ENCODE measurements around the gene PAPPA2.

PAPPA2 gene

DNA sequence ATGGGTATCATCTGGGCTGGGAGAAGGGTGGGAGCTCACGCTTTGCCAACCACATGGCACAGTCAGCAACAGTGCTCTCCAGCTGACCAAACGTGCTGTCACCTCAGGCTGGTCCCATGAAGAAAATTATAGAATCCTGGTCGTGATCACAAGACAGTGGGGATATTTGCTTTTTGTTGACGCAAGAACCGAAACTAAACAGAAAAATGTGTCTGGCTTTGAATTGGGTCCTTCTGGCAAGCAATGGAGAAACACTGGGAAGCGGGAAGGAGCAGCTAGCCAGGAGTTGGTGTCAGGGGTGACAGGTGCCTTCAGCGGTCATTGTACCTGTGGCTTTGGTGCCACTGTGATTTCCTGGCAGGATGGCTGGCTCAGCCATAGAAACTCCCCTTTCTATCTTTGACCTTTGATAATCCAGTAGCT is 304.8 kb downstream of the PAPPA2 start:
- ChIA-PET POLR2A (ENCODE audit: low non-redundant PET) (no interaction called here), CTCF (no interaction called here)
- no peak for TF ChIP-seq CTCF (conservative IDR thresholded peaks at IDR 0.05; ENCODE audit: low read depth)
- no peak for DNase-seq (ENCODE audit: low spot score)
- H3K27ac ChIP-seq, result no peak overlapping the region

DNA sequence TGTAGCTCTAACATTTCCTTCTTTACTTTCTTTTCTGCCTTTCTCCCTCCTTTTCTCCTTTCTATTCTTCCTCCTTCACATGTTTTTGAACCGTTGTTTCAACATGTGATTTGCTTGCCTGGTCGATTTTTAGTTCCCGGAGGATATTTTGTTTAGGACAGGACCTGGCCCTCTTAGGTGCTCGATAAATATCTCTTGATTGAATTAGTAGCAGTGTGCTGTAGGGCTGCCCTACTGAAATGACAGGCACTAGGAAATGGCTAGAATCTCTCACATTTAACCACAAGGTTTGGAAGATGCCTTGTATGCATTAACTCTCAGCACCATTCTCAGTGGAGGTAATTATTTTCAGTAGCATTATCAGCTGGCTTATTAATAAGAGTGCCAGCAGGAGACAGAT is 305.6 kb downstream of the PAPPA2 start:
- ChIA-PET CTCF (interaction anchor here (0.9 kb wide), 1 partner anchor 9 kb away, joined by 3 read pairs; no protein-coding TSS in a partner anchor), POLR2A (ENCODE audit: low non-redundant PET) (no interaction called here)
- H3K27ac ChIP-seq, result no peak overlapping the region
- TF ChIP-seq CTCF (conservative IDR thresholded peaks at IDR 0.05; ENCODE audit: low read depth), result no peak
- no peak for DNase-seq (ENCODE audit: low spot score)

- CTCF ChIA-PET, result no interaction called here
- no peak for DNase-seq (ENCODE audit: low spot score)
- TF ChIP-seq CTCF (conservative IDR thresholded peaks at IDR 0.05; ENCODE audit: low read depth), result no peak
- POLR2A ChIA-PET (ENCODE audit: low non-redundant PET), result no interaction called here
- no peak overlapping the region for H3K27ac ChIP-seq
Measured at GRCh38 chr1:176770066-176770465, 307.1 kb downstream of the PAPPA2 start.

GRCh38 chr1:176773038-176773437 is 310.1 kb downstream of the PAPPA2 start:
- DNase-seq (ENCODE audit: low spot score), result no peak
- POLR2A ChIA-PET (ENCODE audit: low non-redundant PET), result no interaction called here
- TF ChIP-seq CTCF (conservative IDR thresholded peaks at IDR 0.05; ENCODE audit: low read depth), result no peak
- CTCF ChIA-PET, result no interaction called here
- H3K27ac ChIP-seq, result no peak overlapping the region

DNA sequence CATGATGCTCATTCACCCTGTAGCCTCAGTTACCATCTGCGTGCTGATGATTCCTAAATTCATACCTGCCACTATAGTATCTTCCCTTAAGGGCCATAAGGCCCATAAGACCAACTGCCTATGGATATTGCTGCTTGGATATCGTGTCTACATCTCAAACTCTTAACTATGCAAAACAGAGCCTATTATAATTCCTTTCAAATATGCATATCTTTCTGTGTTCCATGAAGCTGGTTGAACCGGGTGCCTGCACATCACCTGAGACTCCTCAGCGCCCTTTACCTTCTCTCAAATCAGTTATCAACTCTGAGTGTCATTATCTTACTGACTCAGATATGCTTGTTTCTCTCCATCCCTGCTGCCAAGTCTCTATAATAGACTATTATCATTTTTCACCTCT is 311.2 kb downstream of the PAPPA2 start:
- no peak overlapping the region for H3K27ac ChIP-seq
- TF ChIP-seq CTCF (conservative IDR thresholded peaks at IDR 0.05; ENCODE audit: low read depth), result no peak
- CTCF ChIA-PET, result no interaction called here
- POLR2A ChIA-PET (ENCODE audit: low non-redundant PET), result no interaction called here
- DNase-seq (ENCODE audit: low spot score), result no peak

GRCh38 chr1:176775378-176775777 is 312.4 kb downstream of the PAPPA2 start:
- no peak overlapping the region for H3K27ac ChIP-seq
- CTCF ChIA-PET, result interaction anchor here (0.7 kb wide), 1 partner anchor 115 kb away, joined by 5 read pairs; no protein-coding TSS in a partner anchor
- POLR2A ChIA-PET (ENCODE audit: low non-redundant PET), result no interaction called here
- no peak for DNase-seq (ENCODE audit: low spot score)
- no peak for TF ChIP-seq CTCF (conservative IDR thresholded peaks at IDR 0.05; ENCODE audit: low read depth)

- ChIA-PET POLR2A (ENCODE audit: low non-redundant PET) (no interaction called here), CTCF (interaction anchor here (0.7 kb wide), 1 partner anchor 115 kb away, joined by 5 read pairs; no protein-coding TSS in a partner anchor)
- TF ChIP-seq CTCF (conservative IDR thresholded peaks at IDR 0.05; ENCODE audit: low read depth), result no peak
- no peak for DNase-seq (ENCODE audit: low spot score)
- H3K27ac ChIP-seq, result no peak overlapping the region
Measured at GRCh38 chr1:176775996-176776395, 313.0 kb downstream of the PAPPA2 start.

Measured in RWPE1 (cell line).